Body of pancreas (tissue), 4 donors: ENCODE data around the gene PDAP1.
"Not testable (repeated sequence)": the region's sequence is repeated elsewhere in the genome, so short reads cannot be mapped to it uniquely, and the experiment has no call there.

ENCODE experiments used
- CTCF ChIP-seq, 7 experiments: fragments of 450-650 bp in 4 of 7; fragments of 200-600 bp in 3 of 7; sonication (generic) in 3 of 7; IDR thresholded peaks; one replicate each; pipeline ENCODE4 v1.5.1; 2016 to 2019; ENCODE audit warnings: antibody characterized with exemption in 7 of 7
- POLR2A ChIP-seq, 3 donors: fragments of 450-650 bp; IDR thresholded peaks; one replicate each; pipeline ENCODE4 v1.6.1; 2016; ENCODE audit warnings: antibody characterized with exemption in 3 of 3, mild to moderate bottlenecking in 2 of 3

- not testable (repeated sequence) for TF ChIP-seq CTCF, POLR2A (IDR thresholded peaks at IDR 0.05)
Measured at GRCh38 chr7:99387239-99387635, 21.2 kb downstream of the PDAP1 start.
